ENCODE results near the gene RIPK4. TPM values are rescaled to one million over a fixed set of nuclear protein-coding genes. Genes with fewer than 3 reads are reported as not detected.

The RIPK4 gene
- total and polyA plus RNA-seq, 2 of the 13 experiments (the other 11 are each of a cell fraction or from before 2014, with no cell fraction given) = 3.1 to 4.9 TPM

GRCh38 chr21:41766883-41767605 is at the start of gene RIPK4 (continued):
- no peak for TF ChIP-seq TBX3 (IDR thresholded peaks at IDR 0.05; ENCODE audit: borderline replicate concordance)
- TF ChIP-seq CHD4 (IDR thresholded peaks at IDR 0.05; ENCODE audit: borderline replicate concordance, low read length) = no peak
- no peak for TF ChIP-seq SNRNP70 (IDR thresholded peaks at IDR 0.05; ENCODE audit: low read depth, low read length)
- no peak for TF ChIP-seq MTA3 (CRISPR knock-in tag; IDR thresholded peaks at IDR 0.05)
- 0 out of 2 replicates have a peak, but pooled peaks have one; percentile 40 for TF ChIP-seq ZNF124 (CRISPR knock-in tag; IDR thresholded peaks at IDR 0.05)
- 0 out of 2 replicates have a peak, but pooled peaks have one; percentile 50 for TF ChIP-seq CBFB (CRISPR knock-in tag; IDR thresholded peaks at IDR 0.05)
- TF ChIP-seq AHR (CRISPR knock-in tag; IDR thresholded peaks at IDR 0.05) = peak; percentile 46; the same call in 1 of the 2 replicates
- TF ChIP-seq ZBTB7A (CRISPR knock-in tag; IDR thresholded peaks at IDR 0.05) = no peak
- no peak for TF ChIP-seq STAT5B (CRISPR knock-in tag; IDR thresholded peaks at IDR 0.05)
- peak; percentile 41; the same call in 1 of the 2 replicates for TF ChIP-seq ZSCAN21 (CRISPR knock-in tag; IDR thresholded peaks at IDR 0.05; ENCODE audit: borderline replicate concordance)
- no peak for TF ChIP-seq ZNF782 (CRISPR knock-in tag; IDR thresholded peaks at IDR 0.05; ENCODE audit: borderline replicate concordance)
- TF ChIP-seq ZMYM4 (CRISPR knock-in tag; IDR thresholded peaks at IDR 0.05) = no peak
- TF ChIP-seq CC2D1A (CRISPR knock-in tag; IDR thresholded peaks at IDR 0.05) = no peak
- TF ChIP-seq ZNF687 (CRISPR knock-in tag; IDR thresholded peaks at IDR 0.05) = peak; percentile 82
- peak; percentile 18; the same call in 1 of the 2 replicates for TF ChIP-seq CTCF (CRISPR knock-in tag; IDR thresholded peaks at IDR 0.05)
- TF ChIP-seq CBX1 (IDR thresholded peaks at IDR 0.05; ENCODE audit: low read depth) = no peak
- no peak for TF ChIP-seq CSRNP2 (CRISPR knock-in tag; conservative IDR thresholded peaks at IDR 0.05; ENCODE audit: low read depth)
- TF ChIP-seq PHB2 (IDR thresholded peaks at IDR 0.05; ENCODE audit: partially characterized antibody) = no peak
- no peak for TF ChIP-seq MZF1 (CRISPR knock-in tag; IDR thresholded peaks at IDR 0.05; ENCODE audit: borderline replicate concordance)
- peak; percentile 78; the same call in 1 of the 2 replicates for TF ChIP-seq NFKB2 (CRISPR knock-in tag; IDR thresholded peaks at IDR 0.05; ENCODE audit: borderline replicate concordance)
- TF ChIP-seq ZNF138 (CRISPR knock-in tag; IDR thresholded peaks at IDR 0.05; ENCODE audit: low read depth) = peak; percentile 68; the same call in 1 of the 2 replicates
- no peak for TF ChIP-seq RFXAP (CRISPR knock-in tag; IDR thresholded peaks at IDR 0.05; ENCODE audit: borderline replicate concordance)
- TF ChIP-seq KMT2A (CRISPR knock-in tag; IDR thresholded peaks at IDR 0.05) = peak; percentile 68; the same call in 1 of the 2 replicates
